Lower leg skin (tissue), 3 donors: ENCODE data around the gene HSD17B7.

Source experiments
- CTCF ChIP-seq, 3 donors: fragments of 450-650 bp; IDR thresholded peaks; one replicate each; pipeline ENCODE4 v1.5.1; 2016; ENCODE audit warnings: antibody characterized with exemption in 3 of 3, mild to moderate bottlenecking in 3 of 3, moderate library complexity in 2 of 3
- POLR2A ChIP-seq, 2 donors: fragments of 450-650 bp; IDR thresholded peaks; one replicate each; pipeline ENCODE4 v1.6.1; 2016 to 2017; ENCODE audit warnings: antibody characterized with exemption in 2 of 2, mild to moderate bottlenecking in 1 of 2, moderate library complexity in 1 of 2

GRCh38 chr1:162765788-162766187 lies 24.7 kb upstream of the HSD17B7 start:
- TF ChIP-seq CTCF (IDR thresholded peaks at IDR 0.05): no peak
- TF ChIP-seq POLR2A (IDR thresholded peaks at IDR 0.05): no peak
